H9 (cell line): ENCODE data around the gene DNLZ. TPM values are rescaled to one million over a fixed set of nuclear protein-coding genes. Genes with fewer than 3 reads are reported as not detected.

Source experiments
- DNase-seq: peaks from one replicate; pipeline ENCODE4 v3.0.0-alpha.2; 2017
- H2AFZ ChIP-seq: one replicate; pipeline ENCODE4 v1.6.1; 2013; ENCODE audit warnings: mild to moderate bottlenecking, low read length, control low read depth, moderate library complexity
- H2AK5ac ChIP-seq: 2 replicates; pipeline ENCODE4 v1.6.1; 2013; ENCODE audit warnings: low read length, control low read depth, mixed read lengths; ENCODE audit not compliant: insufficient read length
- H2BK120ac ChIP-seq: one replicate; pipeline ENCODE4 v1.6.1; 2013; ENCODE audit warnings: low read depth, mild to moderate bottlenecking, low read length, control low read depth, inconsistent platforms; ENCODE audit not compliant: poor library complexity, severe bottlenecking
- H2BK12ac ChIP-seq: 2 replicates; pipeline ENCODE4 v1.6.1; 2013; ENCODE audit warnings: low read length, control low read depth, mixed read lengths, low read depth; ENCODE audit not compliant: insufficient read length
- H2BK15ac ChIP-seq: 2 replicates; pipeline ENCODE4 v1.6.1; 2013; ENCODE audit warnings: low read depth, low read length, control low read depth
- H2BK20ac ChIP-seq: one replicate; pipeline ENCODE4 v1.6.1; 2013; ENCODE audit warnings: low read depth, mild to moderate bottlenecking, low read length, control low read depth, inconsistent platforms; ENCODE audit not compliant: poor library complexity, severe bottlenecking
- H2BK5ac ChIP-seq: 2 replicates; pipeline ENCODE4 v1.6.1; 2013; ENCODE audit warnings: low read length, control low read depth, mixed read lengths; ENCODE audit not compliant: insufficient read length
- H3K14ac ChIP-seq: 2 replicates; pipeline ENCODE4 v1.6.1; 2013; ENCODE audit warnings: low read length, control low read depth; ENCODE audit not compliant: insufficient read depth
- H3K18ac ChIP-seq: 2 replicates; pipeline ENCODE4 v1.6.1; 2013; ENCODE audit warnings: low read depth, mild to moderate bottlenecking, mixed read lengths, low read length, control low read depth; ENCODE audit not compliant: insufficient read length
- H3K23ac ChIP-seq: 2 replicates; pipeline ENCODE4 v1.6.1; 2013; ENCODE audit warnings: low read length, control low read depth, mixed read lengths, low read depth; ENCODE audit not compliant: insufficient read length
- H3K23me2 ChIP-seq: 2 replicates; pipeline ENCODE4 v1.6.1; 2013; ENCODE audit warnings: low read depth, mild to moderate bottlenecking, mixed read lengths, low read length, control low read depth; ENCODE audit not compliant: insufficient read length, poor library complexity, severe bottlenecking
- H3K27ac ChIP-seq: 2 replicates; pipeline ENCODE4 v1.5.1; 2013; ENCODE audit warnings: low read length, control low read depth, mixed read lengths, low read depth; ENCODE audit not compliant: insufficient read length
- H3K27me3 ChIP-seq: 2 replicates; pipeline ENCODE4 v1.6.1; 2013; ENCODE audit warnings: low read length, control low read depth, inconsistent platforms; ENCODE audit not compliant: insufficient read depth
- H3K4ac ChIP-seq: 2 replicates; pipeline ENCODE4 v1.6.1; 2013; ENCODE audit warnings: low read depth, mild to moderate bottlenecking, control low read depth, inconsistent platforms, low read length, moderate library complexity
- H3K4me1 ChIP-seq: 2 replicates; pipeline ENCODE4 v1.6.1; 2013; ENCODE audit warnings: low read length, control low read depth, inconsistent platforms; ENCODE audit not compliant: insufficient read depth
- H3K4me2 ChIP-seq: 2 replicates; pipeline ENCODE4 v1.6.1; 2013; ENCODE audit warnings: low read length, control low read depth, mixed read lengths; ENCODE audit not compliant: insufficient read length, insufficient read depth
- H3K56ac ChIP-seq: 2 replicates; pipeline ENCODE4 v1.6.1; 2013; ENCODE audit warnings: low read depth, mild to moderate bottlenecking, mixed read lengths, low read length, control low read depth; ENCODE audit not compliant: insufficient read length
- H3K79me1 ChIP-seq: 2 replicates; pipeline ENCODE4 v1.6.1; 2013; ENCODE audit warnings: low read depth, mild to moderate bottlenecking, moderate library complexity, low read length, control low read depth, inconsistent platforms; ENCODE audit not compliant: insufficient read depth, poor library complexity, severe bottlenecking
- H3K79me2 ChIP-seq: 2 replicates; pipeline ENCODE4 v1.6.1; 2013; ENCODE audit warnings: low read length, control low read depth, inconsistent platforms; ENCODE audit not compliant: insufficient read depth
- H3K9ac ChIP-seq: 2 replicates; pipeline ENCODE4 v1.6.1; 2013; ENCODE audit warnings: low read length, control low read depth, mixed read lengths; ENCODE audit not compliant: insufficient read length; ENCODE audit errors: extremely low read depth
- H3K9me3 ChIP-seq: one replicate; pipeline ENCODE4 v1.6.1; 2013; ENCODE audit warnings: low read depth, low read length, inconsistent platforms; ENCODE audit not compliant: control insufficient read depth
- H3T11ph ChIP-seq: one replicate; pipeline ENCODE4 v1.6.1; 2013; ENCODE audit warnings: mild to moderate bottlenecking, low read length, control low read depth, inconsistent platforms
- H4K20me1 ChIP-seq: one replicate; pipeline ENCODE4 v1.6.1; 2013; ENCODE audit not compliant: control insufficient read depth, insufficient read length, insufficient read depth
- H4K5ac ChIP-seq: 2 replicates; pipeline ENCODE4 v1.6.1; 2013; ENCODE audit warnings: low read depth, mild to moderate bottlenecking, mixed read lengths, low read length, control low read depth; ENCODE audit not compliant: insufficient read length
- H4K8ac ChIP-seq: replicated peaks from 2 replicates; pipeline ENCODE4 v1.6.1; 2013; ENCODE audit warnings: low read length, control low read depth, mixed read lengths, low read depth; ENCODE audit not compliant: insufficient read length
- H4K91ac ChIP-seq: 2 replicates; pipeline ENCODE4 v1.6.1; 2013; ENCODE audit warnings: low read depth, mild to moderate bottlenecking, moderate library complexity, mixed read lengths, low read length, control low read depth; ENCODE audit not compliant: insufficient read length
- H3K27ac Mint-ChIP-seq, 3 experiments: 2 replicates in 2 of 3; 3 replicates in 1 of 3; pipeline ENCODE4 v1.8.0; 2020 to 2021; ENCODE audit warnings: mixed read lengths in 3 of 3, mild to moderate bottlenecking in 1 of 3, moderate library complexity in 1 of 3
- H3K27me3 Mint-ChIP-seq: 2 replicates; pipeline ENCODE4 v1.8.0; 2021; ENCODE audit warnings: low read depth, mild to moderate bottlenecking, moderate library complexity, mixed read lengths
- H3K36me3 Mint-ChIP-seq, 3 experiments: 2 replicates in 2 of 3; 3 replicates in 1 of 3; pipeline ENCODE4 v1.8.0; 2020 to 2021; ENCODE audit warnings: low read depth in 3 of 3, mixed read lengths in 3 of 3; ENCODE audit not compliant: insufficient read depth in 1 of 3
- H3K4me1 Mint-ChIP-seq, 2 experiments: 2 replicates each; pipeline ENCODE4 v1.8.0; 2020; ENCODE audit warnings: mixed read lengths in 2 of 2
- H3K4me3 Mint-ChIP-seq, 2 experiments: 2 replicates in 1 of 2; 3 replicates in 1 of 2; pipeline ENCODE4 v1.8.0; 2020 to 2021; ENCODE audit warnings: mild to moderate bottlenecking in 2 of 2, mixed read lengths in 2 of 2, moderate library complexity in 1 of 2
- H3K9me3 Mint-ChIP-seq, 2 experiments: 2 replicates in 1 of 2; 3 replicates in 1 of 2; pipeline ENCODE4 v1.8.0; 2020; ENCODE audit warnings: mild to moderate bottlenecking in 2 of 2, mixed read lengths in 2 of 2, moderate library complexity in 1 of 2
- WGBS: extraction: QIAGEN DNeasy Blood & Tissue Kit; methylation state at CpG from one replicate; pipeline ENCODE4 v1.1.7; 2013; ENCODE audit warnings: missing lambda C conversion rate, low lambda C conversion rate, mixed read lengths; ENCODE audit not compliant: insufficient read length; ENCODE audit errors: extremely low coverage; 5-methylcytosine and 5-hydroxymethylcytosine counted together
- total RNA-seq: library from RNA; stranded (reverse); gene quantifications from 2 replicates; pipeline ENCODE4 v1.2.1, GENCODE V29; 2021
- TF ChIP-seq, protein P1 (sequence below): fragments of 200-600 bp; sonication (generic); conservative IDR thresholded peaks from 3 replicates; pipeline ENCODE4 v1.8.0; 2021; ENCODE audit warnings: antibody characterized with exemption, mild to moderate bottlenecking

DNLZ gene
- total RNA-seq, 1 experiment from 2014 or later: 24.8 TPM

GRCh38 chr9:136392538-136393449, 29.2 kb upstream of the DNLZ start:
- no peaks in the 10 kb centered on the region for H3K9me3 Mint-ChIP-seq
- no peak overlapping the region for H3K9ac ChIP-seq
- no peak overlapping the region for H2BK20ac ChIP-seq
- H3K27me3 ChIP-seq: no peaks in the 10 kb centered on the region
- no peak overlapping the region for H3K4ac ChIP-seq
- TF ChIP-seq, protein P1, sequence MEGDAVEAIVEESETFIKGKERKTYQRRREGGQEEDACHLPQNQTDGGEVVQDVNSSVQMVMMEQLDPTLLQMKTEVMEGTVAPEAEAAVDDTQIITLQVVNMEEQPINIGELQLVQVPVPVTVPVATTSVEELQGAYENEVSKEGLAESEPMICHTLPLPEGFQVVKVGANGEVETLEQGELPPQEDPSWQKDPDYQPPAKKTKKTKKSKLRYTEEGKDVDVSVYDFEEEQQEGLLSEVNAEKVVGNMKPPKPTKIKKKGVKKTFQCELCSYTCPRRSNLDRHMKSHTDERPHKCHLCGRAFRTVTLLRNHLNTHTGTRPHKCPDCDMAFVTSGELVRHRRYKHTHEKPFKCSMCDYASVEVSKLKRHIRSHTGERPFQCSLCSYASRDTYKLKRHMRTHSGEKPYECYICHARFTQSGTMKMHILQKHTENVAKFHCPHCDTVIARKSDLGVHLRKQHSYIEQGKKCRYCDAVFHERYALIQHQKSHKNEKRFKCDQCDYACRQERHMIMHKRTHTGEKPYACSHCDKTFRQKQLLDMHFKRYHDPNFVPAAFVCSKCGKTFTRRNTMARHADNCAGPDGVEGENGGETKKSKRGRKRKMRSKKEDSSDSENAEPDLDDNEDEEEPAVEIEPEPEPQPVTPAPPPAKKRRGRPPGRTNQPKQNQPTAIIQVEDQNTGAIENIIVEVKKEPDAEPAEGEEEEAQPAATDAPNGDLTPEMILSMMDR: no peak
- no peak for DNase-seq
- no peak overlapping the region for H3K4me3 Mint-ChIP-seq
- no peak overlapping the region for H4K5ac ChIP-seq
- H3K79me1 ChIP-seq: no peaks in the 10 kb centered on the region
- no peak overlapping the region for H3K56ac ChIP-seq
- no peaks in the 10 kb centered on the region for H3K9me3 ChIP-seq
- no peak overlapping the region for H3T11ph ChIP-seq
- no peaks in the 10 kb centered on the region for H3K27me3 Mint-ChIP-seq
- H3K23me2 ChIP-seq: no peaks in the 10 kb centered on the region
- peaks cover 46 to 75% (median 74%) of the 10 kb centered on the region in 3 experiments; a peak in 6 of 7 replicates for H3K36me3 Mint-ChIP-seq
- H3K23ac ChIP-seq: no peak overlapping the region
- H2BK15ac ChIP-seq: no peak overlapping the region
- H4K20me1 ChIP-seq: no peaks in the 10 kb centered on the region
- H3K27ac ChIP-seq: no peak overlapping the region
- no peak overlapping the region for H3K14ac ChIP-seq
- no peak overlapping the region for H2BK12ac ChIP-seq
- no peak overlapping the region for H4K91ac ChIP-seq
- no peak overlapping the region for H3K18ac ChIP-seq
- no peak overlapping the region for H2BK5ac ChIP-seq
- no peak overlapping the region for H3K27ac Mint-ChIP-seq
- H3K4me1 Mint-ChIP-seq: no peaks in the 10 kb centered on the region
- H4K8ac ChIP-seq: no peak overlapping the region
- H2BK120ac ChIP-seq: no peak overlapping the region
- H2AK5ac ChIP-seq: no peak overlapping the region
- no peaks in the 10 kb centered on the region for H3K4me1 ChIP-seq
- H2AFZ ChIP-seq: no peak overlapping the region
- H3K4me2 ChIP-seq: no peak overlapping the region
- no CpG with 5 or more reads among the region's 21 CpGs for WGBS
- no peaks in the 10 kb centered on the region for H3K79me2 ChIP-seq
